Measurements from ENCODE around the gene FAM9C. TPM values are rescaled to one million over a fixed set of nuclear protein-coding genes. Genes with fewer than 3 reads are reported as not detected.

The FAM9C gene
- polyA plus RNA-seq, 4 donors, result 0.06 TPM; not detected in 3

- Histone ChIP-seq H3K27ac (ENCODE audit: low read depth in 1 of 3, low read length in 2 of 3) (peak overlapping the region in 2 of 3 donors; percentile 74 to 78), H3K4me1 (ENCODE audit: control insufficient read depth in 3 of 3, insufficient read depth in 2 of 3, low read depth in 1 of 3, low read length in 2 of 3) (peaks cover 0 to 39% (median 5%) of the 10 kb centered on the region in 3 donors), H3K27me3 (ENCODE audit: control insufficient read depth in 3 of 3, insufficient read depth in 3 of 3, low read length in 3 of 3) (no peaks in the 10 kb centered on the region), H3K4me3 (ENCODE audit: low read depth in 1 of 3, low read length in 3 of 3) (no peak overlapping the region), H3K9me3 (ENCODE audit: control insufficient read depth in 2 of 2, insufficient read depth in 1 of 2, low read depth in 1 of 2, low read length in 1 of 2) (no peaks in the 10 kb centered on the region), H3K36me3 (ENCODE audit: control insufficient read depth in 3 of 3, insufficient read depth in 2 of 3, low read depth in 1 of 3, low read length in 3 of 3) (no peaks in the 10 kb centered on the region)
- 84 to 87% (median 86%) methylated on average over 5 of the region's 5 CpGs for WGBS, 3 donors
- DNase-seq (no peak), FAIRE-seq (no peak)
These were observed 43.3 kb downstream of the FAM9C start for GRCh38 chrX:13001097-13001496.

GRCh38 chrX:13000301-13000811 lies 44.1 kb downstream of the FAM9C start:
- H3K27ac ChIP-seq (ENCODE audit: low read depth in 1 of 3, low read length in 2 of 3), result peak overlapping the region; percentile 26 to 74 (median 32)
- H3K4me3 ChIP-seq (ENCODE audit: low read depth in 1 of 3, low read length in 3 of 3), result no peak overlapping the region
- H3K4me1 ChIP-seq (ENCODE audit: control insufficient read depth in 3 of 3, insufficient read depth in 2 of 3, low read depth in 1 of 3, low read length in 2 of 3), result peaks cover 0 to 39% (median 5%) of the 10 kb centered on the region in 3 donors
- FAIRE-seq (no peak), DNase-seq (no peak)
- no peaks in the 10 kb centered on the region for H3K27me3 ChIP-seq (ENCODE audit: control insufficient read depth in 3 of 3, insufficient read depth in 3 of 3, low read length in 3 of 3)
- no peaks in the 10 kb centered on the region for H3K36me3 ChIP-seq (ENCODE audit: control insufficient read depth in 3 of 3, insufficient read depth in 2 of 3, low read depth in 1 of 3, low read length in 3 of 3)
- 41 to 72% (median 42%) methylated on average over 8 of the region's 8 CpGs for WGBS, 3 donors
- H3K9me3 ChIP-seq (ENCODE audit: control insufficient read depth in 2 of 2, insufficient read depth in 1 of 2, low read depth in 1 of 2, low read length in 1 of 2), result no peaks in the 10 kb centered on the region

GRCh38 chrX:12999422-12999821 lies 45.0 kb downstream of the FAM9C start:
- FAIRE-seq (no peak), DNase-seq (no peak)
- H3K4me1 ChIP-seq (ENCODE audit: control insufficient read depth in 3 of 3, insufficient read depth in 2 of 3, low read depth in 1 of 3, low read length in 2 of 3), result peaks cover 0 to 39% (median 5%) of the 10 kb centered on the region in 3 donors
- peak overlapping the region in 2 of 3 donors; percentile 20 to 58 for H3K27ac ChIP-seq (ENCODE audit: low read depth in 1 of 3, low read length in 2 of 3)
- no peaks in the 10 kb centered on the region for H3K27me3 ChIP-seq (ENCODE audit: control insufficient read depth in 3 of 3, insufficient read depth in 3 of 3, low read length in 3 of 3)
- no peak overlapping the region for H3K4me3 ChIP-seq (ENCODE audit: low read depth in 1 of 3, low read length in 3 of 3)
- no peaks in the 10 kb centered on the region for H3K9me3 ChIP-seq (ENCODE audit: control insufficient read depth in 2 of 2, insufficient read depth in 1 of 2, low read depth in 1 of 2, low read length in 1 of 2)
- WGBS, 3 donors, result 46 to 65% (median 56%) methylated on average over 9 of the region's 9 CpGs
- no peaks in the 10 kb centered on the region for H3K36me3 ChIP-seq (ENCODE audit: control insufficient read depth in 3 of 3, insufficient read depth in 2 of 3, low read depth in 1 of 3, low read length in 3 of 3)

- no peaks in the 10 kb centered on the region for H3K27me3 ChIP-seq (ENCODE audit: control insufficient read depth in 3 of 3, insufficient read depth in 3 of 3, low read length in 3 of 3)
- no peaks in the 10 kb centered on the region for H3K9me3 ChIP-seq (ENCODE audit: control insufficient read depth in 2 of 2, insufficient read depth in 1 of 2, low read depth in 1 of 2, low read length in 1 of 2)
- FAIRE-seq (no peak), DNase-seq (peak in 1 of 2 donors; percentile 53)
- H3K27ac ChIP-seq (ENCODE audit: low read depth in 1 of 3, low read length in 2 of 3), result peak overlapping the region; percentile 57 to 84 (median 61)
- 13 to 22% (median 16%) methylated on average over 5 of the region's 5 CpGs for WGBS, 3 donors
- no peak overlapping the region for H3K4me3 ChIP-seq (ENCODE audit: low read depth in 1 of 3, low read length in 3 of 3)
- peaks cover 0 to 42% (median 2%) of the 10 kb centered on the region in 3 donors for H3K4me1 ChIP-seq (ENCODE audit: control insufficient read depth in 3 of 3, insufficient read depth in 2 of 3, low read depth in 1 of 3, low read length in 2 of 3)
- no peaks in the 10 kb centered on the region for H3K36me3 ChIP-seq (ENCODE audit: control insufficient read depth in 3 of 3, insufficient read depth in 2 of 3, low read depth in 1 of 3, low read length in 3 of 3)
These were observed 46.3 kb downstream of the FAM9C start for GRCh38 chrX:12997906-12998687.

GRCh38 chrX:12996934-12997435 lies 47.4 kb downstream of the FAM9C start:
- Histone ChIP-seq H3K27me3 (ENCODE audit: control insufficient read depth in 3 of 3, insufficient read depth in 3 of 3, low read length in 3 of 3) (no peaks in the 10 kb centered on the region), H3K36me3 (ENCODE audit: control insufficient read depth in 3 of 3, insufficient read depth in 2 of 3, low read depth in 1 of 3, low read length in 3 of 3) (no peaks in the 10 kb centered on the region), H3K27ac (ENCODE audit: low read depth in 1 of 3, low read length in 2 of 3) (peak overlapping the region in 2 of 3 donors; percentile 14 to 57), H3K4me3 (ENCODE audit: low read depth in 1 of 3, low read length in 3 of 3) (no peak overlapping the region), H3K9me3 (ENCODE audit: control insufficient read depth in 2 of 2, insufficient read depth in 1 of 2, low read depth in 1 of 2, low read length in 1 of 2) (no peaks in the 10 kb centered on the region), H3K4me1 (ENCODE audit: control insufficient read depth in 3 of 3, insufficient read depth in 2 of 3, low read depth in 1 of 3, low read length in 2 of 3) (peaks cover 0 to 40% (median 2%) of the 10 kb centered on the region in 3 donors)
- WGBS, 3 donors, result 44 to 66% (median 44%) methylated on average over 3 of the region's 3 CpGs
- DNase-seq (no peak), FAIRE-seq (no peak)

- Histone ChIP-seq H3K27ac (ENCODE audit: low read depth in 1 of 3, low read length in 2 of 3) (no peak overlapping the region), H3K27me3 (ENCODE audit: control insufficient read depth in 3 of 3, insufficient read depth in 3 of 3, low read length in 3 of 3) (no peaks in the 10 kb centered on the region), H3K4me1 (ENCODE audit: control insufficient read depth in 3 of 3, insufficient read depth in 2 of 3, low read depth in 1 of 3, low read length in 2 of 3) (peaks cover 0 to 23% (median 2%) of the 10 kb centered on the region in 3 donors), H3K4me3 (ENCODE audit: low read depth in 1 of 3, low read length in 3 of 3) (no peak overlapping the region), H3K36me3 (ENCODE audit: control insufficient read depth in 3 of 3, insufficient read depth in 2 of 3, low read depth in 1 of 3, low read length in 3 of 3) (no peaks in the 10 kb centered on the region), H3K9me3 (ENCODE audit: control insufficient read depth in 2 of 2, insufficient read depth in 1 of 2, low read depth in 1 of 2, low read length in 1 of 2) (no peaks in the 10 kb centered on the region)
- peak; percentile 39 for FAIRE-seq
- DNase-seq, result peak in 1 of 2 donors; percentile 81
- 7 to 56% (median 26%) methylated on average over 4 of the region's 4 CpGs for WGBS, 3 donors
These were observed 50.1 kb downstream of the FAM9C start for GRCh38 chrX:12994321-12994720.

- Histone ChIP-seq H3K9me3 (ENCODE audit: control insufficient read depth in 2 of 2, insufficient read depth in 1 of 2, low read depth in 1 of 2, low read length in 1 of 2) (no peaks in the 10 kb centered on the region), H3K27me3 (ENCODE audit: control insufficient read depth in 3 of 3, insufficient read depth in 3 of 3, low read length in 3 of 3) (no peaks in the 10 kb centered on the region), H3K4me3 (ENCODE audit: low read depth in 1 of 3, low read length in 3 of 3) (no peak overlapping the region), H3K27ac (ENCODE audit: low read depth in 1 of 3, low read length in 2 of 3) (no peak overlapping the region), H3K36me3 (ENCODE audit: control insufficient read depth in 3 of 3, insufficient read depth in 2 of 3, low read depth in 1 of 3, low read length in 3 of 3) (no peaks in the 10 kb centered on the region), H3K4me1 (ENCODE audit: control insufficient read depth in 3 of 3, insufficient read depth in 2 of 3, low read depth in 1 of 3, low read length in 2 of 3) (peaks cover 0 to 19% (median 2%) of the 10 kb centered on the region in 3 donors)
- no peak for DNase-seq
- 62 to 90% (median 87%) methylated on average over 1 of the region's 1 CpG for whole genome bisulfite sequencing, 3 donors
- FAIRE-seq, result no peak
These were observed 50.6 kb downstream of the FAM9C start for GRCh38 chrX:12993826-12994225.

- H3K27me3 ChIP-seq (ENCODE audit: control insufficient read depth in 3 of 3, insufficient read depth in 3 of 3, low read length in 3 of 3), result no peaks in the 10 kb centered on the region
- H3K27ac ChIP-seq (ENCODE audit: low read depth in 1 of 3, low read length in 2 of 3), result no peak overlapping the region
- H3K4me1 ChIP-seq (ENCODE audit: control insufficient read depth in 3 of 3, insufficient read depth in 2 of 3, low read depth in 1 of 3, low read length in 2 of 3), result peaks cover 0 to 15% (median 0%) of the 10 kb centered on the region in 3 donors
- DNase-seq (no peak), FAIRE-seq (no peak)
- H3K9me3 ChIP-seq (ENCODE audit: control insufficient read depth in 2 of 2, insufficient read depth in 1 of 2, low read depth in 1 of 2, low read length in 1 of 2), result no peaks in the 10 kb centered on the region
- WGBS, 3 donors, result 75 to 78% (median 76%) methylated on average over 4 of the region's 4 CpGs
- H3K36me3 ChIP-seq (ENCODE audit: control insufficient read depth in 3 of 3, insufficient read depth in 2 of 3, low read depth in 1 of 3, low read length in 3 of 3), result no peaks in the 10 kb centered on the region
- H3K4me3 ChIP-seq (ENCODE audit: low read depth in 1 of 3, low read length in 3 of 3), result no peak overlapping the region
These were observed 51.8 kb downstream of the FAM9C start for GRCh38 chrX:12992544-12993118.
